ENCODE measurements around the gene LRRC31. TPM values are rescaled to one million over a fixed set of nuclear protein-coding genes. Genes with fewer than 3 reads are reported as not detected.

The LRRC31 gene
- total and polyA plus RNA-seq, 2 of the 8 experiments (the other 6 are each of a cell fraction or from before 2014, with no cell fraction given), result not detected

- 94% methylated on average over 1 of the region's 1 CpG; no CpG with 5 or more reads in 1 of the 2 experiments for WGBS, 2 experiments (ENCODE audit: extremely low coverage in 1 of 2, insufficient coverage in 1 of 2, insufficient read length in 1 of 2, insufficient replicate concordance in 2 of 2, low coverage in 1 of 2, low lambda C conversion rate in 2 of 2, missing lambda C conversion rate in 1 of 2)
- no peak overlapping the region for H2BK120ac ChIP-seq (replicated peaks; ENCODE audit: low read depth, low read length)
- H3K4me3 ChIP-seq (ENCODE audit: extremely low read depth in 1 of 4, insufficient read depth in 2 of 4, low read depth in 3 of 4, low read length in 4 of 4), result no peak overlapping the region
- no peak overlapping the region for H2BK12ac ChIP-seq (ENCODE audit: low read depth, low read length)
- no peak overlapping the region for H3K9ac ChIP-seq (replicated peaks in 1 of 4; ENCODE audit: extremely low read depth in 1 of 4, low read depth in 3 of 4, low read length in 3 of 4)
- H3K4ac ChIP-seq (replicated peaks; ENCODE audit: insufficient read length, low read depth, low read length), result no peak overlapping the region
- no peak overlapping the region for H2BK5ac ChIP-seq (ENCODE audit: low read depth, low read length)
- H3K79me2 ChIP-seq (ENCODE audit: control insufficient read depth in 1 of 2, insufficient read depth in 2 of 2, low read length in 2 of 2), result no peaks in the 10 kb centered on the region
- H2BK20ac ChIP-seq (ENCODE audit: low read length), result no peak overlapping the region
- no peaks in the 10 kb centered on the region for H3K4me1 ChIP-seq (replicated peaks in 1 of 4; ENCODE audit: control insufficient read depth in 3 of 4, insufficient read depth in 4 of 4, low read length in 3 of 4)
- H4K5ac ChIP-seq (ENCODE audit: insufficient read length, low read depth, low read length), result no peak overlapping the region
- H3K14ac ChIP-seq (ENCODE audit: insufficient read length), result no peak overlapping the region
- H3K79me1 ChIP-seq (ENCODE audit: low read depth, low read length), result no peaks in the 10 kb centered on the region
- no peaks in the 10 kb centered on the region for H3K27me3 ChIP-seq (replicated peaks in 1 of 4; ENCODE audit: control insufficient read depth in 3 of 4, extremely low read depth in 1 of 4, insufficient read depth in 3 of 4, low read length in 3 of 4)
- DNase-seq (ENCODE audit: low read depth in 1 of 2, low spot score in 2 of 2), result no peak
- H2AK5ac ChIP-seq (ENCODE audit: low read depth, low read length), result no peak overlapping the region
- no peak overlapping the region for H3K4me2 ChIP-seq (ENCODE audit: insufficient read depth in 1 of 2, low read depth in 2 of 2, low read length in 2 of 2)
- H4K8ac ChIP-seq (ENCODE audit: extremely low read depth, insufficient read depth, low read length), result no peak overlapping the region
- no peak overlapping the region for H3K18ac ChIP-seq (ENCODE audit: extremely low read depth, low read length)
- H2BK15ac ChIP-seq (ENCODE audit: low read length), result no peak overlapping the region
- no peak overlapping the region for H3K56ac ChIP-seq (replicated peaks; ENCODE audit: insufficient read length, low read depth, low read length)
- no peak for FAIRE-seq
- H3K27ac ChIP-seq (ENCODE audit: low read depth, low read length), result no peak overlapping the region
- H3K23me2 ChIP-seq (ENCODE audit: low read depth, low read length), result no peaks in the 10 kb centered on the region
- peaks cover 0 to 25% (median 5%) of the 10 kb centered on the region in 4 experiments; a peak in 3 of 8 replicates for H3K36me3 ChIP-seq (ENCODE audit: control insufficient read depth in 2 of 4, insufficient read depth in 4 of 4, low read length in 3 of 4)
- H2AFZ ChIP-seq (ENCODE audit: low read length), result no peak overlapping the region
- H4K91ac ChIP-seq (replicated peaks; ENCODE audit: insufficient read length, low read length), result no peak overlapping the region
- no peak overlapping the region for H3K23ac ChIP-seq (ENCODE audit: insufficient read length)
- no peaks in the 10 kb centered on the region for H3K9me3 ChIP-seq (ENCODE audit: insufficient read depth in 2 of 2, low read depth in 1 of 2, low read length in 1 of 2)
- no peaks in the 10 kb centered on the region for H4K20me1 ChIP-seq (replicated peaks in 1 of 2; ENCODE audit: control insufficient read depth in 1 of 2, insufficient read depth in 2 of 2, low read length in 2 of 2)
- POLR2A ChIA-PET (ENCODE audit: partially characterized antibody), result interaction anchor here (1.2 kb wide), 1 partner anchor 11 kb away, joined by 3 read pairs; no protein-coding TSS in a partner anchor
- CTCF ChIA-PET (ENCODE audit: partially characterized antibody), result interaction anchor here (1.0 kb wide), 1 partner anchor 14 kb away, joined by 3 read pairs; no protein-coding TSS in a partner anchor
- TF ChIP-seq TAF1 (IDR thresholded peaks at IDR 0.05; ENCODE audit: low read depth, low read length) (no peak), CHD1 (IDR thresholded peaks at IDR 0.05; ENCODE audit: low read depth, low read length) (no peak), YY1 (IDR thresholded peaks at IDR 0.05; ENCODE audit: low read depth, low read length) (no peak), BACH1 (IDR thresholded peaks at IDR 0.05; ENCODE audit: low read length) (no peak), RNF2 (IDR thresholded peaks at IDR 0.05; ENCODE audit: borderline replicate concordance, low read depth, low read length, missing control alignments, poor library complexity, severe bottlenecking) (no peak), RFX5 (IDR thresholded peaks at IDR 0.05; ENCODE audit: borderline replicate concordance, low read depth, low read length) (no peak), SP4 (IDR thresholded peaks at IDR 0.05; ENCODE audit: low read length) (no peak), SIRT6 (IDR thresholded peaks at IDR 0.05; ENCODE audit: low read length) (no peak), JUN (IDR thresholded peaks at IDR 0.05; ENCODE audit: low read depth, low read length) (no peak), USF2 (IDR thresholded peaks at IDR 0.05; ENCODE audit: low read length) (no peak), ZNF274 (IDR thresholded peaks at IDR 0.05; ENCODE audit: borderline replicate concordance, extremely low read depth, low read length) (no peak), MAFK (IDR thresholded peaks at IDR 0.05; ENCODE audit: low read depth, low read length) (no peak), SAP30 (IDR thresholded peaks at IDR 0.05; ENCODE audit: insufficient read depth, insufficient replicate concordance, low read length) (no peak), SIX5 (IDR thresholded peaks at IDR 0.05; ENCODE audit: low read depth, low read length) (no peak)
Observed at GRCh38 chr3:169792359-169792758, 77.4 kb downstream of the LRRC31 start.
